Activated T-helper 1 cell treated with anti-CD3 and anti-CD28 coated beads, Interleukin-12 subunit alpha, Interleukin-12 subunit beta, Interleukin-2, Interleukin-4 antibody, amounts not matched to agents 30 ng/mL and 10 ng/mL and 1 ng/mL, durations not matched to agents 14 hours and 24 hours and 36 hours (primary cell): ENCODE data around the gene CARD14. TPM values are rescaled to one million over a fixed set of nuclear protein-coding genes. Genes with fewer than 3 reads are reported as not detected.

Experiments used
- DNase-seq: peaks from one replicate; pipeline ENCODE4 v3.0.0; 2021; ENCODE audit warnings: low spot score
- H3K27ac Mint-ChIP-seq: one replicate; pipeline ENCODE4 v1.8.0; 2021; ENCODE audit warnings: mild to moderate bottlenecking, mixed read lengths
- H3K27me3 Mint-ChIP-seq: one replicate; pipeline ENCODE4 v1.8.0; 2022; ENCODE audit warnings: mild to moderate bottlenecking, moderate library complexity, mixed read lengths; ENCODE audit not compliant: insufficient read depth
- H3K36me3 Mint-ChIP-seq: one replicate; pipeline ENCODE4 v1.8.0; 2021; ENCODE audit warnings: low read depth, mixed read lengths
- H3K4me1 Mint-ChIP-seq: one replicate; pipeline ENCODE4 v1.8.0; 2021; ENCODE audit warnings: low read depth, mixed read lengths
- H3K4me3 Mint-ChIP-seq: one replicate; pipeline ENCODE4 v1.8.0; 2021; ENCODE audit warnings: mild to moderate bottlenecking, moderate library complexity, mixed read lengths
- H3K9me3 Mint-ChIP-seq: one replicate; pipeline ENCODE4 v1.8.0; 2021; ENCODE audit warnings: mixed read lengths
- intact Hi-C: fragments of 100-400 bp; cut with micrococcal nuclease; formaldehyde crosslinking; loops from one replicate; pipeline ENCODE4 v1.15.1; 2024
- total RNA-seq: library from RNA; stranded (reverse); gene quantifications from 2 replicates; pipeline ENCODE4 v1.2.3, GENCODE V29; 2022

The CARD14 gene
- not detected in 2 replicates for total RNA-seq

- no peaks in the 10 kb centered on the region for H3K9me3 Mint-ChIP-seq
- peaks cover 15% of the 10 kb centered on the region for H3K27me3 Mint-ChIP-seq
- no peak within 1 kb of the TSS for H3K4me3 Mint-ChIP-seq
- DNase-seq, result no peak
- no peaks in the 10 kb centered on the region for H3K4me1 Mint-ChIP-seq
- H3K36me3 Mint-ChIP-seq, result no peaks in the 10 kb centered on the region
- H3K27ac Mint-ChIP-seq, result no peak within 1 kb of the TSS
- intact Hi-C loops, result no loop called here
Observed at GRCh38 chr17:80169784-80170500, at the start of gene CARD14. TSS of gene CARD14 (plus strand) at chr17:80170030. CDS start at chr17:80181439, 11,409 bp downstream.

- H3K36me3 Mint-ChIP-seq, result no peaks in the 10 kb centered on the region
- H3K27ac Mint-ChIP-seq, result no peak overlapping the region
- intact Hi-C loops, result no loop called here
- no peaks in the 10 kb centered on the region for H3K9me3 Mint-ChIP-seq
- H3K4me1 Mint-ChIP-seq, result no peaks in the 10 kb centered on the region
- no peak overlapping the region for H3K4me3 Mint-ChIP-seq
- no peak for DNase-seq
- peaks cover 5% of the 10 kb centered on the region for H3K27me3 Mint-ChIP-seq
Observed at GRCh38 chr17:80122026-80122575, 47.7 kb upstream of the CARD14 start.

- Mint-ChIP-seq H3K4me3 (no peak overlapping the region), H3K27ac (no peak overlapping the region), H3K36me3 (no peaks in the 10 kb centered on the region), H3K4me1 (no peaks in the 10 kb centered on the region), H3K27me3 (peaks cover 5% of the 10 kb centered on the region), H3K9me3 (no peaks in the 10 kb centered on the region)
- DNase-seq, result no peak
- intact Hi-C loops, result no loop called here
Observed at GRCh38 chr17:80122926-80123505, 46.8 kb upstream of the CARD14 start.

GRCh38 chr17:80123791-80124190 is 46.0 kb upstream of the CARD14 start:
- no peaks in the 10 kb centered on the region for H3K9me3 Mint-ChIP-seq
- no peak overlapping the region for H3K27ac Mint-ChIP-seq
- H3K27me3 Mint-ChIP-seq, result peaks cover 5% of the 10 kb centered on the region
- no peaks in the 10 kb centered on the region for H3K36me3 Mint-ChIP-seq
- intact Hi-C loops, result no loop called here
- H3K4me3 Mint-ChIP-seq, result no peak overlapping the region
- no peak for DNase-seq
- no peaks in the 10 kb centered on the region for H3K4me1 Mint-ChIP-seq

- no peak for DNase-seq
- H3K27ac Mint-ChIP-seq, result no peak overlapping the region
- no peaks in the 10 kb centered on the region for H3K36me3 Mint-ChIP-seq
- no peaks in the 10 kb centered on the region for H3K4me1 Mint-ChIP-seq
- H3K9me3 Mint-ChIP-seq, result no peaks in the 10 kb centered on the region
- no peak overlapping the region for H3K4me3 Mint-ChIP-seq
- intact Hi-C loops, result no loop called here
- peaks cover 5% of the 10 kb centered on the region for H3K27me3 Mint-ChIP-seq
Observed at GRCh38 chr17:80124351-80124981, 45.4 kb upstream of the CARD14 start.

- H3K27me3 Mint-ChIP-seq, result peaks cover 5% of the 10 kb centered on the region
- no peaks in the 10 kb centered on the region for H3K4me1 Mint-ChIP-seq
- no peaks in the 10 kb centered on the region for H3K36me3 Mint-ChIP-seq
- DNase-seq, result no peak
- H3K9me3 Mint-ChIP-seq, result no peaks in the 10 kb centered on the region
- no peak overlapping the region for H3K27ac Mint-ChIP-seq
- no peak overlapping the region for H3K4me3 Mint-ChIP-seq
- intact Hi-C loops, result no loop called here
Observed at GRCh38 chr17:80125656-80126448, 44.0 kb upstream of the CARD14 start.

GRCh38 chr17:80126449-80126715 is 43.4 kb upstream of the CARD14 start:
- no peak overlapping the region for H3K27ac Mint-ChIP-seq
- no peak for DNase-seq
- peaks cover 5% of the 10 kb centered on the region for H3K27me3 Mint-ChIP-seq
- no peaks in the 10 kb centered on the region for H3K36me3 Mint-ChIP-seq
- no peak overlapping the region for H3K4me3 Mint-ChIP-seq
- intact Hi-C loops, result no loop called here
- no peaks in the 10 kb centered on the region for H3K4me1 Mint-ChIP-seq
- H3K9me3 Mint-ChIP-seq, result no peaks in the 10 kb centered on the region

GRCh38 chr17:80129006-80129565 is 40.7 kb upstream of the CARD14 start:
- no peak overlapping the region for H3K4me3 Mint-ChIP-seq
- DNase-seq, result no peak
- H3K4me1 Mint-ChIP-seq, result no peaks in the 10 kb centered on the region
- H3K36me3 Mint-ChIP-seq, result peaks cover 13% of the 10 kb centered on the region
- intact Hi-C loops, result no loop called here
- no peak overlapping the region for H3K27ac Mint-ChIP-seq
- H3K9me3 Mint-ChIP-seq, result no peaks in the 10 kb centered on the region
- peaks cover 5% of the 10 kb centered on the region for H3K27me3 Mint-ChIP-seq

- Mint-ChIP-seq H3K36me3 (peaks cover 30% of the 10 kb centered on the region), H3K4me3 (no peak overlapping the region), H3K27me3 (peaks cover 5% of the 10 kb centered on the region), H3K9me3 (no peaks in the 10 kb centered on the region), H3K27ac (no peak overlapping the region), H3K4me1 (no peaks in the 10 kb centered on the region)
- no peak for DNase-seq
- intact Hi-C loops, result no loop called here
Observed at GRCh38 chr17:80130992-80131391, 38.8 kb upstream of the CARD14 start.

GRCh38 chr17:80132906-80133625 is 36.8 kb upstream of the CARD14 start:
- DNase-seq, result no peak
- Mint-ChIP-seq H3K36me3 (peaks cover 46% of the 10 kb centered on the region), H3K9me3 (no peaks in the 10 kb centered on the region), H3K27me3 (no peaks in the 10 kb centered on the region), H3K27ac (no peak overlapping the region), H3K4me3 (no peak overlapping the region), H3K4me1 (no peaks in the 10 kb centered on the region)
- intact Hi-C loops, result no loop called here

GRCh38 chr17:80133626-80133970 is 36.2 kb upstream of the CARD14 start:
- Mint-ChIP-seq H3K4me1 (no peaks in the 10 kb centered on the region), H3K27ac (no peak overlapping the region), H3K9me3 (no peaks in the 10 kb centered on the region), H3K36me3 (peaks cover 49% of the 10 kb centered on the region), H3K27me3 (no peaks in the 10 kb centered on the region), H3K4me3 (no peak overlapping the region)
- intact Hi-C loops, result no loop called here
- no peak for DNase-seq

GRCh38 chr17:80137131-80137530 is 32.7 kb upstream of the CARD14 start:
- Mint-ChIP-seq H3K36me3 (peaks cover 69% of the 10 kb centered on the region), H3K9me3 (no peaks in the 10 kb centered on the region), H3K27me3 (no peaks in the 10 kb centered on the region), H3K27ac (no peak overlapping the region), H3K4me3 (no peak overlapping the region), H3K4me1 (peaks cover 5% of the 10 kb centered on the region)
- no peak for DNase-seq
- intact Hi-C loops, result no loop called here
